NCI-H2171 (cell line): ENCODE data around the gene DMRT2.

Experiments used
- DNase-seq: peaks from one replicate; lab custom pipeline; 2025; lab: John Stamatoyannopoulos, UW

Gene DMRT2

GRCh38 chr9:1094749-1095148 is 44.6 kb downstream of the DMRT2 start:
- no peak for DNase-seq

DNA sequence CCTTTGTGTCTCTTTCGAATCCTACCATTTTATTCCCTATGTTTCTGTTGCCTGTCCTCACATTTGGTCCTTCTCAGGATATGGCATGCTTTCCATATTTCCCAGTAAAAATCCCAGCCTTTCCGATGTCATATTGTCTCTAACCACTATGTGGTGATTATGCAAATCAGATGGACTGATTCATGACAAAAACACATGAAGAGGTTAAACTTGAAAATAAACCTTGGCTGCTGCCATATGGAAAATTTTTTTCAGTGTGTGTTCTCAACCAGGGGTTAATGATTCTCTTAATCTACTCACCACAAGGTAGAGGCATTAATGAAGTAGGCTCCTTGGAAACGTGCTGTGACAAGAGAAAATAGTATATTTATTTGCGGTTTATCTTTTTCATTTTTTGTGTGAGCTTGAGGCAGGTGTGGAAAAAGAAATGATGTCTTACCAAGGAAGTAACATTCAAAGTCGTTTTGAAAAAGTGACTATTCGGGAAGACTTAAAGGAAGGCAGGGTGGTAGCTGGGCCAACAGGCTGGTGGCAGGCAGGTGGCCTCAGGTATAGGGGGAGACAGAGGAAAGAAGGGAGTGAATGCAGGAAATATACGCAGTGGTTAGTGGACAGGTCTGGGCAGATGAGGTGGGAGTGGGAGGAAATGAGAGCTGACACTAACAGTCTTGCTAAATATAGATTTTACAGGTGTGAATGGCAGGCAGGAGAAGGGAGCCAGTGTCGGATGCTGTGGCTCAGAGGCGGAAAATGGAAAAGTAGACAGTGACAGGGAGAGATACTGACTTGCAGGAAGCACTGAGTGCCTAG is 46.2 kb downstream of the DMRT2 start:
- DNase-seq = no peak

GRCh38 chr9:1098551-1098950 is 48.4 kb downstream of the DMRT2 start:
- no peak for DNase-seq

DNA sequence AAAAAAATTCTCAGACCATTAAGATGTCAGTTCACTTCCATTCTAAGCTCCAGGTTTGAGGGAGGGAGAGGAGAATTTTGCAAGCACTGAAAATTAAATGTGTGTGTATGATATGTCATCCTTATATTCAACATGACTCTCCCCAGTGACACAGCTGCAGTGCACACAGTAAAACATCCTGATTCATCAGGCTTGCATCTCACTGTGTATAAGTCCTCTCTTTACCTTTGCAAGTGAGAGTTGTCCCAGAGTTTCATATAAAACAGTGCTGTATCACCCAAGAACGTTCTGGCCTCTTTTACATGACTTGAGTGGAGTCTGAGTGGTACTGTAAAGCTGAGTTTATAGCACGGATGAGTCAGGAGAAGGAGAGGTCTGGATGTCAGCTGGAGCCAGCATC is 50.0 kb downstream of the DMRT2 start:
- DNase-seq = no peak

GRCh38 chr9:1100945-1101344 is 50.8 kb downstream of the DMRT2 start:
- no peak for DNase-seq

GRCh38 chr9:1101846-1102641 is 51.9 kb downstream of the DMRT2 start:
- no peak for DNase-seq

DNA sequence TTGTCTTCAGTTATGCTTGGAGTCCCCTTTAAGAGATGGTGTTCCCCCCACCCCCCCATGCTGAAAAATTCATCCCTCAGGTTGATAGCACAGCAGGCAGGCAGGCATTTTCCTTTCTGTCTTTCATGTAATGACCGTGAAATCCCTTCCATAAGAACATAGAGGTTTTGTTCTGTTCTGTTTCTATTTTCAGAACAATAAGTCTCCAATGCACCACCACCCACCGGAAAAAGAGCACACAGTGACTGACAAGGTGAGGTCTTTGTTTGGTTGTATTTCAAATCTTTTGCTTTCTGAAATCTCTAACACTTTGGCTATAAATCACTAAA is 52.4 kb downstream of the DMRT2 start:
- DNase-seq = no peak
